B cell (primary cell): ENCODE results near the gene DENND1A. TPM values are rescaled to one million over a fixed set of nuclear protein-coding genes. Genes with fewer than 3 reads are reported as not detected.

ENCODE experiments used
- ATAC-seq: fragments of 200-7000 bp; cut with Tn5 transposase; one replicate; pipeline ENCODE4 v1.10.0; 2021; ENCODE audit warnings: low read depth, mild to moderate bottlenecking, moderate number of reproducible peaks, moderate library complexity
- CTCF ChIA-PET: fragments of 350-600 bp; sonication (Branson Sonifier 250); formaldehyde crosslinking; loops from one replicate; lab custom pipeline; 2021; ENCODE audit warnings: antibody characterized with exemption, inconsistent platforms; lab: Charles Lee
- POLR2A ChIA-PET: fragments of 350-600 bp; sonication (Branson Sonifier 250); formaldehyde crosslinking; loops from one replicate; lab custom pipeline; 2021; ENCODE audit warnings: antibody characterized with exemption; lab: Charles Lee
- DNase-seq: peaks from one replicate; pipeline ENCODE4 v3.0.0; 2013
- H2AFZ ChIP-seq: 2 replicates; pipeline ENCODE4 v1.6.1; 2012; ENCODE audit warnings: mild to moderate bottlenecking, low read depth, low read length; ENCODE audit not compliant: insufficient read depth, poor library complexity, severe bottlenecking
- H3K27ac ChIP-seq, 2 donors: 1 replicate in 1 of 2; 2 replicates in 1 of 2; pipeline ENCODE4 v1.5.1; 2012 to 2013; ENCODE audit warnings: low read length in 2 of 2, mild to moderate bottlenecking in 2 of 2, moderate library complexity in 1 of 2
- H3K27me3 ChIP-seq, 4 experiments: fragments of 200-600 bp in 1 of 4; sonication (generic) in 1 of 4; replicated peaks in 1 of 4; 1 replicate in 2 of 4; 2 replicates in 2 of 4; pipeline versions ENCODE4 v1.6.1 to v1.7.0; 2013 to 2016; ENCODE audit warnings: low read length in 3 of 4, mild to moderate bottlenecking in 2 of 4, mixed read lengths in 1 of 4, moderate library complexity in 1 of 4; ENCODE audit not compliant: insufficient read depth in 4 of 4, control insufficient read depth in 3 of 4; ENCODE audit errors: control extremely low read depth in 1 of 4
- H3K36me3 ChIP-seq, 2 experiments: replicated peaks in 1 of 2; 1 replicate in 1 of 2; 2 replicates in 1 of 2; pipeline versions ENCODE4 v1.6.1 to v1.7.1; 2013; ENCODE audit warnings: low read length in 1 of 2; ENCODE audit not compliant: insufficient read depth in 2 of 2, control insufficient read depth in 1 of 2; ENCODE audit errors: control extremely low read depth in 1 of 2, extremely low read depth in 1 of 2
- H3K4me1 ChIP-seq, 2 donors: fragments of 200-600 bp in 1 of 2; sonication (generic) in 1 of 2; 1 replicate in 1 of 2; 2 replicates in 1 of 2; pipeline versions ENCODE4 v1.5.1 to v1.6.1; 2013 to 2017; ENCODE audit warnings: low read length in 2 of 2; ENCODE audit not compliant: control insufficient read depth in 2 of 2, insufficient read depth in 2 of 2
- H3K4me2 ChIP-seq: replicated peaks from 2 replicates; pipeline ENCODE3; 2012; ENCODE audit warnings: mild to moderate bottlenecking, low read depth, low read length; ENCODE audit not compliant: poor library complexity, severe bottlenecking
- H3K4me3 ChIP-seq, 5 experiments: fragments of 200-600 bp in 1 of 5; sonication (generic) in 1 of 5; 1 replicate in 3 of 5; 2 replicates in 2 of 5; pipeline versions ENCODE4 v1.5.1 to v1.7.0; 2011 to 2016; ENCODE audit warnings: low read length in 4 of 5, mild to moderate bottlenecking in 4 of 5, low read depth in 2 of 5, control low read depth in 1 of 5, moderate library complexity in 1 of 5; ENCODE audit not compliant: insufficient read depth in 1 of 5; ENCODE audit errors: control extremely low read depth in 1 of 5, extremely low read depth in 1 of 5
- H3K79me2 ChIP-seq: fragments of 200-600 bp; sonication (generic); one replicate; pipeline ENCODE4 v1.6.0; 2016; ENCODE audit warnings: low read length; ENCODE audit not compliant: control insufficient read depth, insufficient read depth
- H3K9ac ChIP-seq: fragments of 200-600 bp; sonication (generic); 2 replicates; pipeline ENCODE4 v1.6.1; 2017; ENCODE audit warnings: mild to moderate bottlenecking, low read length, moderate library complexity
- H3K9me3 ChIP-seq, 3 donors: one replicate each; pipeline versions ENCODE4 v1.6.1 to v1.7.1; 2013; ENCODE audit warnings: low read length in 2 of 3; ENCODE audit not compliant: control insufficient read depth in 2 of 3, insufficient read depth in 1 of 3; ENCODE audit errors: control extremely low read depth in 1 of 3
- H4K20me1 ChIP-seq: 2 replicates; pipeline ENCODE4 v1.6.0; 2012; ENCODE audit warnings: mild to moderate bottlenecking, low read length; ENCODE audit not compliant: insufficient read depth, control insufficient read depth, poor library complexity, severe bottlenecking
- H3K27ac Mint-ChIP-seq: one replicate; pipeline ENCODE4 v1.8.0; 2021; ENCODE audit warnings: mixed read lengths
- H3K27me3 Mint-ChIP-seq: one replicate; pipeline ENCODE4 v1.8.0; 2021; ENCODE audit warnings: mixed read lengths
- H3K4me1 Mint-ChIP-seq: one replicate; pipeline ENCODE4 v1.8.0; 2021; ENCODE audit warnings: mixed read lengths
- H3K4me3 Mint-ChIP-seq: one replicate; pipeline ENCODE4 v1.8.0; 2021; ENCODE audit warnings: mixed read lengths
- H3K9me3 Mint-ChIP-seq: one replicate; pipeline ENCODE4 v1.8.0; 2022; ENCODE audit warnings: mixed read lengths; ENCODE audit not compliant: insufficient read depth
- CTCF ChIP-seq: fragments of 200-600 bp; IDR thresholded peaks from one replicate; pipeline ENCODE4 v1.8.0; 2022; ENCODE audit warnings: antibody characterized with exemption, mild to moderate bottlenecking
- EZH2 ChIP-seq: IDR thresholded peaks from 2 replicates; pipeline ENCODE4 v1.6.1; 2012; ENCODE audit warnings: borderline replicate concordance, low read depth, mild to moderate bottlenecking, moderate library complexity, low read length; ENCODE audit not compliant: insufficient read depth, poor library complexity, severe bottlenecking
- WGBS: methylation state at CpG from one replicate; pipeline ENCODE4 v1.1.5; 2013; ENCODE audit warnings: missing lambda C conversion rate; ENCODE audit not compliant: insufficient coverage; 5-methylcytosine and 5-hydroxymethylcytosine counted together
- intact Hi-C: fragments of 100-400 bp; cut with micrococcal nuclease; formaldehyde crosslinking; loops from one replicate; pipeline ENCODE4 v1.10.0; 2022
- polyA plus RNA-seq: library from polyadenylated mRNA; depleted of rRNA; stranded (reverse); fragments of >200 nt; gene quantifications from 2 replicates; pipeline ENCODE4 v1.2.3, GENCODE V29; 2012
- total RNA-seq, 2 donors: library from RNA; stranded (reverse); fragments of 120-200 nt in 1 of 2; gene quantifications; 1 replicate in 1 of 2; 2 replicates in 1 of 2; pipeline versions ENCODE4 v1.2.3 to v1.2.4, GENCODE V29; 2013 to 2022

The DENND1A gene
- total and polyA plus RNA-seq, 2 donors (not counting 1 experiment from before 2014, with no cell fraction given), result 10.8 to 26.0 TPM

- H3K9me3 ChIP-seq, result no peaks in the 10 kb centered on the region
- no peak overlapping the region for H3K27ac ChIP-seq
- Mint-ChIP-seq H3K9me3 (no peaks in the 10 kb centered on the region), H3K27ac (peak overlapping the region; percentile 10), H3K4me1 (peaks cover 33% of the 10 kb centered on the region), H3K27me3 (no peaks in the 10 kb centered on the region), H3K4me3 (no peak overlapping the region)
- ATAC-seq (no peak), DNase-seq (no peak)
- no peak overlapping the region for H3K9ac ChIP-seq
- CTCF ChIA-PET, result interaction anchor here (0.6 to 1.0 kb wide), 4 partner anchors 13 to 817 kb away, joined by 3 read pairs; no protein-coding TSS in a partner anchor
- H3K4me1 ChIP-seq, result peaks cover 5 to 22% of the 10 kb centered on the region in 2 donors
- POLR2A ChIA-PET, result no interaction called here
- TF ChIP-seq EZH2 (no peak), CTCF (no peak)
- no peaks in the 10 kb centered on the region for H3K27me3 ChIP-seq
- WGBS, result 94% methylated on average over 6 of the region's 11 CpGs
- H3K36me3 ChIP-seq, result no peaks in the 10 kb centered on the region
- no peak overlapping the region for H2AFZ ChIP-seq
- no peak overlapping the region for H3K4me2 ChIP-seq
- no peak overlapping the region for H3K4me3 ChIP-seq
- H3K79me2 ChIP-seq, result no peaks in the 10 kb centered on the region
- intact Hi-C loops, result no loop called here
- no peaks in the 10 kb centered on the region for H4K20me1 ChIP-seq
Observed at GRCh38 chr9:123614306-123615263, 315.3 kb downstream of the DENND1A start.

- ATAC-seq, result no peak
Observed at GRCh38 chr9:123611226-123611625, 318.7 kb downstream of the DENND1A start.

More at GRCh38 chr9:123611226-123611625, 318.7 kb downstream of the DENND1A start:
- CTCF ChIA-PET, result interaction anchor here (1.3 kb wide), 1 partner anchor 82 kb away, joined by 4 read pairs; no protein-coding TSS in a partner anchor
- WGBS, result no CpG with 5 or more reads among the region's 1 CpG
- Histone ChIP-seq H3K9ac (no peak overlapping the region), H3K27me3 (no peaks in the 10 kb centered on the region), H3K9me3 (no peaks in the 10 kb centered on the region), H3K79me2 (no peaks in the 10 kb centered on the region), H3K4me2 (no peak overlapping the region), H3K4me1 (peaks cover 21 to 37% of the 10 kb centered on the region in 2 donors), H3K27ac (no peak overlapping the region), H3K4me3 (no peak overlapping the region), H2AFZ (no peak overlapping the region), H4K20me1 (no peaks in the 10 kb centered on the region), H3K36me3 (no peaks in the 10 kb centered on the region)
- no peak for DNase-seq
- Mint-ChIP-seq H3K27me3 (no peaks in the 10 kb centered on the region), H3K27ac (peak overlapping the region; percentile 51), H3K4me1 (peaks cover 54% of the 10 kb centered on the region), H3K4me3 (no peak overlapping the region), H3K9me3 (no peaks in the 10 kb centered on the region)
- POLR2A ChIA-PET, result no interaction called here
- no peak for TF ChIP-seq EZH2
- no peak for TF ChIP-seq CTCF
- intact Hi-C loops, result no loop called here
